Activated CD8-positive, alpha-beta memory T cell treated with anti-CD3 and anti-CD28 coated beads, Interleukin-2, amount 10 ng/mL, durations not matched to agents 7 days and 5 days (primary cell): ENCODE measurements around the gene INPP5A. TPM values are rescaled to one million over a fixed set of nuclear protein-coding genes. Genes with fewer than 3 reads are reported as not detected.

Source experiments
- ATAC-seq: fragments of 150-1000 bp; cut with Tn5 transposase; one replicate; pipeline ENCODE4 v1.10.0; 2021; ENCODE audit warnings: moderate library complexity
- CTCF ChIA-PET: fragments of 350-600 bp; sonication (Branson Sonifier 250); formaldehyde crosslinking; loops from one replicate; lab custom pipeline; 2021; ENCODE audit warnings: antibody characterized with exemption; lab: Charles Lee
- DNase-seq: peaks from one replicate; pipeline ENCODE4 v3.0.0-alpha.2; 2020
- H3K27ac Mint-ChIP-seq: one replicate; pipeline ENCODE4 v1.8.0; 2021; ENCODE audit warnings: mild to moderate bottlenecking, mixed read lengths
- H3K27me3 Mint-ChIP-seq: one replicate; pipeline ENCODE4 v1.8.0; 2021; ENCODE audit warnings: mixed read lengths
- H3K36me3 Mint-ChIP-seq: one replicate; pipeline ENCODE4 v1.8.0; 2021; ENCODE audit warnings: mild to moderate bottlenecking, mixed read lengths
- H3K4me1 Mint-ChIP-seq: one replicate; pipeline ENCODE4 v1.8.0; 2021; ENCODE audit warnings: mixed read lengths
- H3K4me3 Mint-ChIP-seq: one replicate; pipeline ENCODE4 v1.8.0; 2021; ENCODE audit warnings: mild to moderate bottlenecking, moderate library complexity, mixed read lengths
- H3K9me3 Mint-ChIP-seq: one replicate; pipeline ENCODE4 v1.8.0; 2022; ENCODE audit warnings: low read depth, mixed read lengths
- total RNA-seq, 2 experiments: library from RNA; stranded (reverse); gene quantifications; one replicate each; pipeline ENCODE4 v1.2.3, GENCODE V29; 2021

INPP5A gene
- total RNA-seq, 2 experiments from 2014 or later = 6.6 to 7.0 TPM

GRCh38 chr10:132780356-132780755, 242.8 kb downstream of the INPP5A start:
- Mint-ChIP-seq H3K4me3 (no peak overlapping the region), H3K27ac (no peak overlapping the region), H3K27me3 (peaks cover 18% of the 10 kb centered on the region), H3K9me3 (no peaks in the 10 kb centered on the region), H3K36me3 (peaks cover 2% of the 10 kb centered on the region), H3K4me1 (peaks cover 2% of the 10 kb centered on the region)
- CTCF ChIA-PET = no interaction called here
- ATAC-seq = no peak
- no peak for DNase-seq

DNA sequence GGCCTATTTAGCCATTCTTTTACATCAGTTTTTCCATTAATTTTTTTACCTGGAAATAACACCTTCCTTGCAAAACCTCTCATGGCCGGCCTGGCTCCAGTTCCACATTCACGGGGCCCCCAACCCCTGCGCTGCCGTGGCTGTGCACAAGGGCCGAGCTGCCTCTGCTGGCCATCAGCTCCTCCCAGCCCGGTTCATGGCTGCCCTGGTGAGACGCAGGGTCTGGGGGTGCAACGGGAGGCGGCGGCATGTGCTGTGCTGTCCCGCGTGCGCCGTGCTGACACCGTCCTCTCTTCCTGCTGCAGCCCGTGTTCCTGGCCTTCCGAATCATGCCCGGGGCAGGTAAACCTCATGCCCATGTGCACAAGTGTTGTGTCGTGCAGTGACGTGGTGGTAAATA, 244.0 kb downstream of the INPP5A start:
- ATAC-seq (no peak), DNase-seq (no peak)
- Mint-ChIP-seq H3K36me3 (peaks cover 2% of the 10 kb centered on the region), H3K27ac (no peak overlapping the region), H3K27me3 (peaks cover 21% of the 10 kb centered on the region), H3K4me3 (no peak overlapping the region), H3K9me3 (no peaks in the 10 kb centered on the region), H3K4me1 (peaks cover 3% of the 10 kb centered on the region)
- CTCF ChIA-PET = no interaction called here

- ATAC-seq (no peak), DNase-seq (no peak)
- CTCF ChIA-PET = no interaction called here
- no peak overlapping the region for H3K4me3 Mint-ChIP-seq
- peaks cover 24% of the 10 kb centered on the region for H3K27me3 Mint-ChIP-seq
- H3K36me3 Mint-ChIP-seq = peaks cover 2% of the 10 kb centered on the region
- peak overlapping the region; percentile 61 for H3K27ac Mint-ChIP-seq
- H3K4me1 Mint-ChIP-seq = peaks cover 3% of the 10 kb centered on the region
- H3K9me3 Mint-ChIP-seq = no peaks in the 10 kb centered on the region
Measured at GRCh38 chr10:132783165-132783939, 245.8 kb downstream of the INPP5A start.

- no peak for DNase-seq
- peaks cover 3% of the 10 kb centered on the region for H3K4me1 Mint-ChIP-seq
Measured at GRCh38 chr10:132783940-132784865, 246.6 kb downstream of the INPP5A start.

DNA sequence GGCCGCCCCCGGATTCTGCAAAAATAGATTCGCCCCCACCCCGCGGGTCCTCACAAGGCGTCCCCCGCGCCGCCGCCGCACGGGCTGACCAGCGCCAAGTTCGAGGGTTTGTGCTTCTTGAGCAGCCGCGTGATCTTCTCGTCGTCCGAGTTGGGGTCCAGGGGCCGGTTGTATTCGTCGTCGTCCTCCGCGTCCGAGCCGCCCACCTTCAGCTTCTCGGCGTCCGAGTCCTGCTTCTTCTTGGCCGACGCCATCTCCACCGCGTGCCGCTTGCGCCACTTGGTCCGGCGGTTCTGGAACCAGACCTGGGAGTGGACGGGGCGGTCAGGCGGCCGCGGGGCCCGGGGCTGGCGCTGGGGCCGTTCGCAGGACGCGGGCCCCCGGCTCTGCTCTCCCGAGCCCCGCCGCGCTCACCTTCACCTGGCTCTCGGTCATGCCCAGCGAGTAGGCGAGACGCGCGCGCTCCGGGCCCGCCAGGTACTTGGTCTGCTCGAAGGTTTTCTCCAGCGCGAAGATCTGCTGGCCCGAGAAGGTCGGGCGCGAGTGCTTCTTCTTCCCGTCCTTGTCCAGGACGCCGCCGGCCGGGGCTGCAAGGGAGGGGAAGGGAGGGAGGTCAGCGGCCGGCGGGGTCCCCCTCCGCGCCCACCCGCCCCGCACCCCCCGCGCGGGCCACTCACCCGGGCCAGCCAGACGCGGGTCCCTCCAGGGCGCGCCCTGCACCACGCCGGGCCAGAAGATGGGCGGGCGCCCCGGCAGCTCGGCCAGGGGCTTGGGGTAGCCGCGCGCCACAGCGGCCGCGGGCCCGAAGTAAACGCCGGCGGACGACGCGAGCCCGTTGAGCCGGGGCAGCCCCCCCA, 247.5 kb downstream of the INPP5A start:
- ATAC-seq = no peak
- no peak for DNase-seq
- H3K27me3 Mint-ChIP-seq = peaks cover 32% of the 10 kb centered on the region
- H3K9me3 Mint-ChIP-seq = no peaks in the 10 kb centered on the region
- H3K4me3 Mint-ChIP-seq = no peak overlapping the region
- CTCF ChIA-PET = no interaction called here
- H3K4me1 Mint-ChIP-seq = peaks cover 3% of the 10 kb centered on the region
- peaks cover 2% of the 10 kb centered on the region for H3K36me3 Mint-ChIP-seq
- no peak overlapping the region for H3K27ac Mint-ChIP-seq

More at GRCh38 chr10:132783940-132784865, 246.6 kb downstream of the INPP5A start:
- CTCF ChIA-PET = no interaction called here
- ATAC-seq = no peak
- H3K4me3 Mint-ChIP-seq = no peak overlapping the region
- no peaks in the 10 kb centered on the region for H3K9me3 Mint-ChIP-seq
- peaks cover 2% of the 10 kb centered on the region for H3K36me3 Mint-ChIP-seq
- H3K27ac Mint-ChIP-seq = no peak overlapping the region
- peaks cover 28% of the 10 kb centered on the region for H3K27me3 Mint-ChIP-seq

GRCh38 chr10:132785723-132786475, 248.3 kb downstream of the INPP5A start, which contains the start of gene NKX6-2:
NKX6-2 (minus strand) TSS chr10:132786147; CDS start chr10:132785948, 199 bp downstream.
- CTCF ChIA-PET = no interaction called here
- Mint-ChIP-seq H3K27ac (no peak within 1 kb of the TSS), H3K9me3 (no peaks in the 10 kb centered on the region)

DNA sequence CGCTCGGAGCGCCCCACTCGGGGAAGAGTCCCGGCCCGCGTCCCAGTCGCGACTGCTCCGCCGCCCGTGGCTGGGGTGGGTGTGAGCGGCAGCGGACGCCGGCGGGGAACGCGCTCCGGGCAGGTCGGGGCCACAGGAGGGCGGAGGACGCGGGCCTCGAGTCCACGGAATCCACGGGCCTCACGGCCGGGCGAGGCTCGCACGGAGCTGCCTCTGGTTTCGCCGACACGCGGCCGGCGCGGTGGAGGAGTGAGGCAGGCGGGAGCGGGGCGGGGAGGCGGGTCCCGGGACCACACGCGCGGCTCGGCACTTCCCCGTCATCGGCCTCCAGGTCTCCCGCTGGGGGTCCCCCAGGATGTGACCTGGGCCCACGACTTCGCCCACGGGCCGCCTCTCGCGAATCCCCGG, 248.9 kb downstream of the INPP5A start:
- no peaks in the 10 kb centered on the region for H3K9me3 Mint-ChIP-seq
- CTCF ChIA-PET = no interaction called here
- H3K27ac Mint-ChIP-seq = no peak overlapping the region
- H3K4me1 Mint-ChIP-seq = peaks cover 3% of the 10 kb centered on the region
- ATAC-seq (no peak), DNase-seq (no peak)
- H3K27me3 Mint-ChIP-seq = peaks cover 32% of the 10 kb centered on the region
- peaks cover 2% of the 10 kb centered on the region for H3K36me3 Mint-ChIP-seq
- no peak overlapping the region for H3K4me3 Mint-ChIP-seq

More at GRCh38 chr10:132785723-132786475, 248.3 kb downstream of the INPP5A start, which contains the start of gene NKX6-2:
- Mint-ChIP-seq H3K36me3 (peaks cover 2% of the 10 kb centered on the region), H3K27me3 (peaks cover 32% of the 10 kb centered on the region), H3K4me1 (peaks cover 3% of the 10 kb centered on the region), H3K4me3 (no peak within 1 kb of the TSS)
- DNase-seq (no peak), ATAC-seq (no peak)

DNA sequence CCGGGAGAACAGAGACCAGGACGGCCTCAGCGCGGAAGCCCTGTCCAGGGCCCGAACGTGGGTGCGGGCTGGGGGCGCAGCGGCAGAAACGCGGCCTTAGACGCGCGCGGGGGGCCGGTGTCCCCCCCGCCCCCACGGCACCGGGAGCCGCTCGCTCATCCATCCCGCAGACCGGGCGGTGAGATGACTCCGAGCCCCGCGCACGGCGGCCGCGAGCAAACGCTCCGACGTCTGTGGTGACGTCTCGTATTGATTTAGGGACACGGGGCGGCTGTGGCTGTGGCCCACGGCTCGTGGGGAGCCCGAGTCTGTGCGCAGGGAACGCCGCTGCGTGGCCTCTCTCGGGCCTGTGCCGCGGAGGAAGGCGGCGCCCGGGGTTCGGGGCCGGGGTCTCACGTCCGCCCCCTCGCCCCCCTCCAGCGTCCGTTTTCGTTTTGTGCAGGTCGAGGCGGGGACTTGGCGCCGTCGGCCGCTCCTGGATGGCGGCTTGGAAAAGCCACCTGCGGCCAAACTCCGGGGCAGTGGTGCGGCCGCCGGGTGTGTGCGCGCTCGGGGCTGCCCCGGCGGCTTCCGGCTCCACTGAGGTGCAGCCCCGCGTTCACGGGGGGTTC, 249.4 kb downstream of the INPP5A start:
- Mint-ChIP-seq H3K4me3 (no peak overlapping the region), H3K27me3 (peaks cover 32% of the 10 kb centered on the region), H3K9me3 (no peaks in the 10 kb centered on the region), H3K4me1 (peaks cover 3% of the 10 kb centered on the region), H3K36me3 (peaks cover 2% of the 10 kb centered on the region), H3K27ac (no peak overlapping the region)
- ATAC-seq = no peak
- DNase-seq = no peak
- CTCF ChIA-PET = no interaction called here

- no peak overlapping the region for H3K27ac Mint-ChIP-seq
- DNase-seq (no peak), ATAC-seq (no peak)
- H3K27me3 Mint-ChIP-seq = peaks cover 32% of the 10 kb centered on the region
- CTCF ChIA-PET = no interaction called here
- H3K4me3 Mint-ChIP-seq = no peak overlapping the region
- peaks cover 2% of the 10 kb centered on the region for H3K36me3 Mint-ChIP-seq
- peaks cover 3% of the 10 kb centered on the region for H3K4me1 Mint-ChIP-seq
- H3K9me3 Mint-ChIP-seq = no peaks in the 10 kb centered on the region
Measured at GRCh38 chr10:132787495-132788179, 250.1 kb downstream of the INPP5A start.

DNA sequence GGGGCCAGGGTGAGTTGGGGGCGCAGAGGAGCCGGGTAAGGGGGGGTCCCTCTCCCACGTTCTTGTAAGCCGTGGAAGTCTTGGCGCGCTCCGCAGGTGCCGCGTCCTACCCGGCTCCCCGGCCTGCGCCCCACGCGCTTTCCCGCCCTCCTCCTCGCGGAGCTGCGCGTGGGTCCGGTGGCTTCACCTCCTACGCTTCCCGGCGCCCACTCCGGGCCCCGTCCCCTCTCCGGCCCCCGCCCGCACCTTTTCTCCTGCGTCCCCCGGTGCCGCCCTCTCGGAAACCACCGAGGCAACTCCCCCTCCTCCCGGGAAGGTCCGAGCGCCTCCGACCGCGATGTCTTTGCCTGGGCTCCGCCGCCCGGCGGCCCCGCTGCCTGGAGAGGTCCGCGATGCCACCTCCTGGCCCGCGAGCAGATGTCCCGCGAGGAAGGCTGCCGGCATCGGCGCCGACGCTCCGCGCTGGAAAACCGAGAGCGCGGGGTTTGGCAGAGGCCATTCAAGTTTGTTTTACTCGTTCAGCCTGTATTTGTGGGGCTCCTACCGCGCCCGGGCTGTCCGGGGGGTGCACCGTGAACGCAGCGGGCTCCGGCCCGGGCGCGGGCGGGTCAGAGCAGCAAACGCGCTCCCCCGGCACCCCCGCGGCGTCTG, 250.7 kb downstream of the INPP5A start:
- H3K9me3 Mint-ChIP-seq = no peaks in the 10 kb centered on the region
- CTCF ChIA-PET = no interaction called here
- ATAC-seq = no peak
- H3K4me1 Mint-ChIP-seq = peaks cover 3% of the 10 kb centered on the region
- no peak overlapping the region for H3K27ac Mint-ChIP-seq
- H3K4me3 Mint-ChIP-seq = no peak overlapping the region
- DNase-seq = no peak
- peaks cover 2% of the 10 kb centered on the region for H3K36me3 Mint-ChIP-seq
- peaks cover 25% of the 10 kb centered on the region for H3K27me3 Mint-ChIP-seq

DNA sequence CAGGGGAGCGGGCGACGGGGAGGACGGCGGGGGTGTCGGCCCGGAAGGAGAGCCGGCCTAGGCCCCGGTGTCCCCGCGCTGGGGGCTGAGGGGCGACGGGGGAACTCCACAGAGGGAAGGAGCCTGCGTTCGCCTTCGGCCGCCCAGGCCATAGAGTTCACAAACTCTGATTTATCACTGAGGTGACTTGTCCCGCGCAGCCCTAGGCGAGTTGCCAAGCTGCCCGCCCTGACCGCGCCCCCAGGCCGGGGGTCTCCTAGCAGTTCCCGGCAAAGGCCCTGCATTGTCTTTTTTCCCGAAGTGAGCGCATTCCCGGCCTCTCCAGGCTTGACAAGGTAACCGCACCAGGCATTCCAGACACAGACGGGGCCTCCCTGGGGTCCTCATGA, 251.2 kb downstream of the INPP5A start:
- Mint-ChIP-seq H3K27ac (no peak overlapping the region), H3K36me3 (no peaks in the 10 kb centered on the region)

More for the DNA sequence above, 251.2 kb downstream of the INPP5A start:
- CTCF ChIA-PET = no interaction called here
- Mint-ChIP-seq H3K4me1 (peaks cover 3% of the 10 kb centered on the region), H3K4me3 (no peak overlapping the region), H3K9me3 (no peaks in the 10 kb centered on the region), H3K27me3 (peaks cover 20% of the 10 kb centered on the region)
- ATAC-seq = no peak
- no peak for DNase-seq
